HG03280 (cell line): Measurements from ENCODE around the gene FGD1.

ENCODE experiments used
- ATAC-seq: cut with Tn5 transposase; IDR thresholded peaks from one replicate; pipeline ENCODE4 v1.9.1; 2021; ENCODE audit warnings: mild to moderate bottlenecking, moderate library complexity; ENCODE audit not compliant: unreplicated experiment

FGD1 gene

DNA sequence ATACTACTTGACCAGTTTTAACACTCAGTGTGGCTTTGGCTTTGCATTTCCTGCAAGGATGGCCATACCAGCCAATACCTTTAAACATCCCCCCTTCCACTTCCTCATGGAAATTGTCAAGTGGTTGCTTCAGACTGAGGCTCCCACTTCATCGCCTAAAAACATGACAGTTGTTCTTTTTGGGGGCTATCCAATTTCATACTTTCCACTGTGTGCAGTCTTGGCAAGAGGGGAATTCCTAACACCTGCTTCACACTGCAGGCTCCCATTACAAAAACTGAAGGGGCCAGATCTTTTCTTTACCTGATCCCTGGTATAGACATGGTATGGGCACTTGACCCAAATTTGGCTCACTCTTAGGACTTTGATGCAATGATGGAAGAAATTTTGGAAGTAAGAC lies 84.3 kb downstream of the FGD1 start:
- ATAC-seq: no peak

DNA sequence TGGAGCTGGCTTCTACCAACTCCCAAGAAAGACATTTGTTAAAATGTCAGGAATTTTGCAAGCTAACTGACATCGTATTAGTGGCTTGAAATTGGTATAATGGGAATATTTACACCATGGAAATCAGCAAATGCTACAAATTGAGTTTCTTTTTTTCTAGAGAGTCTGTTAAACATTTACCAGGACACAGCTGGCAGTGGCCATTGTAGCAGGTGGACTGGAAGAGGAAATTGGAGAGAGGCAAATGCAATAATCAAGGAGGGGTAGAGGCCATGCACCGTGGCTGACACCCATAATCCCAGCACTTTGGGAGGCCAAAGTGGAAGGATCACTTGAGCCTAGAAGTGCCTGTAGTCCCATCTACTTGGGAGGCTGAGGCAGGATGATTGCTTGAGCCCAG lies 88.8 kb downstream of the FGD1 start:
- no peak for ATAC-seq

DNA sequence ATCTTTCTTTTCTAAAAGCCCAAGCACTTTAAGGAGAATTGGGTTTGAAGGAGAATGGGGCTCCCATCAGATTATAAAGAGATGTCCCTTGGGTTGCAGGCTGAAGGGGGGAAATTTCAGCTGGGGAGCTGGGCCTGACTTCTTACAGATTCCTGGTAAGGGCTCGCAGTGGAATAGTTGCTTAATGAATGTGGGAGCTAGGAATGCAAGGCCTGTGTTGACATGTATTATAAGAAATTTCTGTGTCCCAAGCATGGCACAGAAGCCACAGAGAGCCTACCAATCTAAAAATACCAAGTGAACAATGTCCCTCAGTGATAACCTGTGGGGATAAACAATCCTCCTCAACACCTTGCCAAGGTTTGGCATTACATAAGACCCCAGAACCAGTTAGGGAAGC lies 98.9 kb downstream of the FGD1 start:
- no peak for ATAC-seq
